GM13977 (cell line): ENCODE data around the gene CHST10.

Source experiments
- DNase-seq: peaks from one replicate; pipeline ENCODE4 v3.0.0; 2012; ENCODE audit warnings: low spot score
- in situ Hi-C: fragments of 300-500 bp; cut with MboI; formaldehyde crosslinking; loops from one replicate; pipeline ENCODE4 v1.12.0; 2022; ENCODE audit warnings: low sequenced_read_pairs, low pct_unique_long_range_greater_than_20kb, mixed read lengths, inconsistent platforms; ENCODE audit not compliant: unreplicated experiment
- TF ChIP-seq, protein P1 (sequence below): IDR thresholded peaks from 2 replicates; pipeline ENCODE4 v1.5.1; 2012; ENCODE audit warnings: mild to moderate bottlenecking, control low read depth; ENCODE audit not compliant: insufficient read depth; ENCODE audit errors: extremely low read depth, missing control alignments

Gene CHST10

DNA sequence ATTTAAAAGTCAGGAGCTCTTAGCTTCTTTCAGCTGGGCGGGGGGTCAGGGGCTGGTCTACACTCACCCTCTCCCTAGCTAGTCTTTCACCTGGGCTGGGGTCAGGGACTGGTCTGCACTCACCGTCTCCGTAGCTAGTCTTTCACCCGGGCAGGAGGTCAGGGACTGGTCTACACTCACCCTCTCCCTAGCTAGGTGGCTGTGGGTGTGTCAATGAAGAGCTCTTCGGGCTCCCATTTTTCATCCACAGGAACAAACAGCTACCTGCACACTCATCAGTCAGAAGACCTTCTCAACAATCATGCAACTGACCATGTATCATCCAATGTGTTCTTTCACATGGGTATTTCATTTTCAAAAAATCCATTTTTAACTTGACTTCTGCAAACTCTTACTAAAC, 8.0 kb downstream of the CHST10 start:
- DNase-seq, result no peak
- in situ Hi-C loops, result no loop called here
- TF ChIP-seq, protein P1, sequence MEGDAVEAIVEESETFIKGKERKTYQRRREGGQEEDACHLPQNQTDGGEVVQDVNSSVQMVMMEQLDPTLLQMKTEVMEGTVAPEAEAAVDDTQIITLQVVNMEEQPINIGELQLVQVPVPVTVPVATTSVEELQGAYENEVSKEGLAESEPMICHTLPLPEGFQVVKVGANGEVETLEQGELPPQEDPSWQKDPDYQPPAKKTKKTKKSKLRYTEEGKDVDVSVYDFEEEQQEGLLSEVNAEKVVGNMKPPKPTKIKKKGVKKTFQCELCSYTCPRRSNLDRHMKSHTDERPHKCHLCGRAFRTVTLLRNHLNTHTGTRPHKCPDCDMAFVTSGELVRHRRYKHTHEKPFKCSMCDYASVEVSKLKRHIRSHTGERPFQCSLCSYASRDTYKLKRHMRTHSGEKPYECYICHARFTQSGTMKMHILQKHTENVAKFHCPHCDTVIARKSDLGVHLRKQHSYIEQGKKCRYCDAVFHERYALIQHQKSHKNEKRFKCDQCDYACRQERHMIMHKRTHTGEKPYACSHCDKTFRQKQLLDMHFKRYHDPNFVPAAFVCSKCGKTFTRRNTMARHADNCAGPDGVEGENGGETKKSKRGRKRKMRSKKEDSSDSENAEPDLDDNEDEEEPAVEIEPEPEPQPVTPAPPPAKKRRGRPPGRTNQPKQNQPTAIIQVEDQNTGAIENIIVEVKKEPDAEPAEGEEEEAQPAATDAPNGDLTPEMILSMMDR, result no peak

DNA sequence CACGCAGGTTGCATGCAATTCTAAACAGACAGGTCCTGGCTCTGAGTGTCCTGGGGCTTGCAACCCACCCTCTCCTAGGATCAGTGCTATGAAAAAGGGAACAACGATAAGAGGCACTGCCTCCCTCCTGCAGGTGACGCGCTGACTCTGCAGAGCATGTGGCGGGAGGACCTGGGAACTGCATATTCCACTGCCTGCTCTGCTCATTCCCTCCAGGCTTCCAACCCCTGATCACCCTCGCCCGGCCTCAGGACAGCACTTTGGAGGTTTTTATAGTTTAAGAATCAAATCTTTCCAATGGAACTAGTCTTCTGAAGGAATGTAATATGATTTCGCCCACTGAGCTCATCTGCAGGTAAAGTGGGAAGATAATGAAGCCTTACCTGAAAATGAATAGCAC, 8.5 kb downstream of the CHST10 start:
- in situ Hi-C loops, result no loop called here
- TF ChIP-seq, protein P1, result no peak
- DNase-seq, result no peak

DNA sequence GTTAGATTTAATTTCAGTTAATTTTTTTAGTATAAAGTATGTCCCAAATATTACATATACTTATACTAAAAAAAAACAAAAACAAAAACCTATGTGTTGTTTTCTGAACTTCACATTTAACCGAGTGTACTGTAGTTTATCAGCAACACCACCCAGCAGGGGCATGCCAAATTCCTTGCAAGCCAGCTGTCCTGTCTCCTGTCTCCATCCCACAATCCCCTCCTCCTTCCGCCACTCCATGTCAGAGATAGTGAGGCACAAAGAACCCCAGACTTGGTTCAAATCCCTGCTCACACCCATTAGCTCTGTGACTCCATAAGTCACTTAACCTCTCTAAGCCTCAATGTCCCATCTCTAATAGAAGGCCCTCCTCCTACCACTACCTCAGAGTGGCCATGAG, 9.4 kb downstream of the CHST10 start:
- TF ChIP-seq, protein P1, result no peak
- in situ Hi-C loops, result no loop called here

DNA sequence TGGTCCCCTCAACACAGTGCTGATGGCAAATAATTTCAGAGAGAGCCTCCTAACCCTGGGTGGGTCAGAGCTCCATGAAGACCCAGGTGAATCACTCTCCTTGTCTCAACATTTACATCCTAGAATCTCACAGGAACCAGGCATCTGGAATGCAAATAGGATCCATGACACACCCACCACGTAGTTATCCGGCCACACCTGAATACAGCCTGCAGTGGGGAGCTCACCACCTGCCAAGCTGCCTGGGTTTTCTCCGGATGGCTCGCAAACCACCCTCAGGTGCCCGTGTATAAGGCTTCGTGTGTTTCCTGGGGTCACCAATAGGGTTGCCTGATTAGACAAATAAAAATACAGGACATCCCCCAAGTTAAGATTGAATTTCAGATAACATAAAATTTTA, 9.9 kb downstream of the CHST10 start:
- DNase-seq, result no peak
- TF ChIP-seq, protein P1, result no peak
- in situ Hi-C loops, result no loop called here

More for the DNA sequence above, 9.4 kb downstream of the CHST10 start:
- DNase-seq, result no peak

DNA sequence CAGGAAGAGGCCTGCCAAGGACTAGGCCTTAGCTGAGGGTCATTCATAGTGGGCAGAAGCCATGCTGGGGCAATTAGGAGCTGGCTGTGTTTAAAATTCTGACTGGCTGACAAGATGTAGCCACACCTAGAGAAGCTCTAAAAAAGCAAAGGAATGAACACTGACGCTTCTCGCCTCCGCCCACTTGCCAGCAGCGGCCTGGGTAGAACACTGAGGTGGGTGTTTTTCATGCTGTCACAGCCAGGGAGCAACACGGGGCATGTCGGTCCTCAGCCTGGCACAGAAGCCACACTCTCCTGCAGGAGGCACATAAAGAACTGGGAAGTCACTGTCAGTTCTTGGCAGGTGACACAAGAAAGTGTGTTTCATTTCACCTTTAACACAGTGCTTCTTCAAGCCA, 10.4 kb downstream of the CHST10 start:
- DNase-seq, result no peak
- TF ChIP-seq, protein P1, result no peak
- in situ Hi-C loops, result no loop called here

DNA sequence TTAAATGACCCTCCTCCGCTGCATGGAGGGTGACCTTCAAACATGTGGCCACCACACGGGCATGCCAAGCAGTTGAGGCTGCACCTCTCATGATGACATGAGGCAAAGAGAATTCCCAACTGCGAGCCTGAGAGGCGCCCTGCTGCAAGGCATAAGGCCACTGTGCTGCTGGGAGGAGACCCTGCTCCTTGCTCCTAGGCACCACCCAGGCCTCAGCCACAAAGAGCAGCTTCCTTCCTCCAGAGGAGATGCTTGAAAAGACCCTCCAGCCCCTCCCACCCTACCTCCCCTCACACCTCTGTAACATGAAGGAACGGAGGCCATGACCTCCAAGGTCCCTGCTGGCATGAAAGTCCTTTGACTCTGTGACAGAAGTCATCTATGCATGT, 11.4 kb downstream of the CHST10 start:
- in situ Hi-C loops, result no loop called here
- TF ChIP-seq, protein P1, result no peak
- DNase-seq, result no peak
